ENCODE measurements around the gene C1QTNF7. TPM values are rescaled to one million over a fixed set of nuclear protein-coding genes. Genes with fewer than 3 reads are reported as not detected.

Gene C1QTNF7
- total RNA-seq, 1 experiment from 2014 or later, result not detected

DNA sequence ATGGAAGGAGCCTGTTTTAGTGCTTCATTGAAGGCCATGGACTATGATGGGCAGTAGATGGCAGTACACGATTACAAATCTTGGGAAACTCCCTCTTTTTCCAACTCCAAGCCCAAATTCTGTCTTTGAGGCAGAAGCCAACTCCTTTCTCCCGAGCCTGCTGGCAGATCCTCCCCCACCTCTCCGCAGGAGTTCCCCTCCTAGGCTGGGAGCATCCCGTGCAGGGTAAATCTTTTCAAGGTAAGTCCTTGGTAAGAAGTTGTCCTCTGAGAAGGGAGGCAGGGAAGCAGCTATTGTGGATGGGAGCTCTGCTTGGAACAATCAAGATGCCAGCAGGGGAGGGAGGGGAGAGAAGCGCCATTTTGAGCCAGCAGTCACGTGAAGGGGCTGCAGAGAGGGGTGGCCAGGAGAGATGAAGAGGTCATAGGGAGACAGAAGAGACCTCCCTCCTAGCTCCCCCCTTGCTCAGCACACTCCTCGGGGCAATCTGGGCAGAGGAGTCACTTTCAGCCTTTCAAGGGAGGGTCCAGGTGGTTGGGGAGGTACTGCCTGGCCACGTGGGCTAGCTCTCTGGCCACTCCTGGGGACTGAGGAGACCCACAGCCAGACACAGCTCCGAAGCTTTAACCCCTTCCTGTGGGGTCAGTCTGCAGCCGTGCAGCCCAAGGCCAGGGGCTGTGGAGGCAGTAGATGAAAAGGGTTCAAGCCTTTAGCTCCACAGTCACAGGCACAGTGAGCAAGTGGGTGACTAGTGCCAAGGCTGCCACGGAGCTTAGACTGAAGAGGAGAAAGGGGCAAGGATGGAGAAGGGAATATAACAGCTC lies 51.5 kb downstream of the C1QTNF7 start:
- H3K27me3 ChIP-seq (ENCODE audit: insufficient read depth, low read length), result no peaks in the 10 kb centered on the region
- H3K9me2 ChIP-seq (ENCODE audit: insufficient read depth), result no peaks in the 10 kb centered on the region
- H3K4me3 ChIP-seq (replicated peaks in 1 of 2; ENCODE audit: low read depth in 1 of 2, low read length in 2 of 2), result peak overlapping the region; percentile 62 to 68
- no peaks in the 10 kb centered on the region for H3K36me3 ChIP-seq (ENCODE audit: control insufficient read depth in 1 of 2, insufficient read depth in 2 of 2, low read length in 2 of 2)
- ATAC-seq, result peak; percentile 87
- RAD21 ChIA-PET (ENCODE audit: low non-redundant PET in 1 of 2, low total read pairs in 2 of 2, uncharacterized antibody in 2 of 2, unreplicated experiment in 2 of 2), result interaction anchor here (0.9 to 2.0 kb wide), 7 partner anchors 326 to 785 kb away, joined by 3 to 17 read pairs (median 5); no protein-coding TSS in a partner anchor
- intact Hi-C loops (cut with micrococcal nuclease), result loop anchor here (1.0 to 5.0 kb wide), 6 partner anchors 171 to 788 kb away; no protein-coding TSS in a partner anchor
- POLR2A ChIA-PET, result interaction anchor here (0.9 to 1.1 kb wide), 4 partner anchors 9 to 477 kb away, joined by 3 to 4 read pairs (median 4); no protein-coding TSS in a partner anchor
- peak overlapping the region; percentile 93 for H2AFZ ChIP-seq (ENCODE audit: low read depth, low read length, poor library complexity, severe bottlenecking)
- no peaks in the 10 kb centered on the region for H3K9me3 ChIP-seq (ENCODE audit: control insufficient read depth in 1 of 2, insufficient read depth in 1 of 2, low read depth in 1 of 2, low read length in 2 of 2)
- H4K20me1 ChIP-seq (ENCODE audit: insufficient read depth), result no peaks in the 10 kb centered on the region
- H3K4me2 ChIP-seq (ENCODE audit: low read length), result peak overlapping the region; percentile 84
- peak overlapping the region; percentile 73 for H3K9ac ChIP-seq (ENCODE audit: low read length)
- peak; percentile 82 for DNase-seq (ENCODE audit: low read depth, low spot score)
- TSS peak; percentile 43 for BruUV-seq (replicated peaks)
- 0 out of 2 replicates have a peak, but pooled peaks cover 7% of the 10 kb centered on the region for H3K79me2 ChIP-seq (ENCODE audit: insufficient read depth, low read length)
- H3K27ac ChIP-seq (ENCODE audit: low read depth, low read length), result peak overlapping the region; percentile 56
- H3K4me1 ChIP-seq (ENCODE audit: control insufficient read depth in 1 of 2, insufficient read depth in 2 of 2, low read length in 2 of 2), result peaks cover 5 to 11% of the 10 kb centered on the region in 2 experiments
- peak; percentile 92 for TF ChIP-seq RAD21 (IDR thresholded peaks at IDR 0.05; ENCODE audit: low read depth)
- no peak for TF ChIP-seq FOSL1 (IDR thresholded peaks at IDR 0.05; ENCODE audit: low read depth)
- TF ChIP-seq TCF7L2 (IDR thresholded peaks at IDR 0.05; ENCODE audit: borderline replicate concordance, extremely low read depth, insufficient read depth, insufficient read length), result no peak
- TF ChIP-seq, protein P1, sequence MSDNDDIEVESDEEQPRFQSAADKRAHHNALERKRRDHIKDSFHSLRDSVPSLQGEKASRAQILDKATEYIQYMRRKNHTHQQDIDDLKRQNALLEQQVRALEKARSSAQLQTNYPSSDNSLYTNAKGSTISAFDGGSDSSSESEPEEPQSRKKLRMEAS (IDR thresholded peaks at IDR 0.05), result peak; percentile 90
- TF ChIP-seq CTCF (IDR thresholded peaks at IDR 0.05 in 2 of 3, conservative IDR thresholded peaks at IDR 0.05 in 1 of 3; ENCODE audit: borderline replicate concordance in 1 of 3, insufficient read depth in 1 of 3, low read depth in 2 of 3, low read length in 2 of 3), result peak; percentile 64 to 79 (median 74)
- peak; percentile 47 for TF ChIP-seq POLR2AphosphoS5 (IDR thresholded peaks at IDR 0.05; ENCODE audit: low read depth, low read length)
- TF ChIP-seq ZNF274 (IDR thresholded peaks at IDR 0.05; ENCODE audit: low read depth, low read length), result no peak
- peak; percentile 70 for TF ChIP-seq POLR2A (IDR thresholded peaks at IDR 0.05; ENCODE audit: borderline replicate concordance, extremely low read depth, insufficient read depth, insufficient read length)
- TF ChIP-seq YY1 (IDR thresholded peaks at IDR 0.05; ENCODE audit: extremely low read depth, insufficient replicate concordance, low read depth, low read length), result peak; percentile 90
- TF ChIP-seq EGR1 (IDR thresholded peaks at IDR 0.05; ENCODE audit: low read depth), result no peak
- CTCF ChIA-PET, result interaction anchor here (0.7 to 2.2 kb wide), 14 partner anchors 8 to 786 kb away, joined by 3 to 44 read pairs (median 4); no protein-coding TSS in a partner anchor
